WERI-Rb-1 (cell line): ENCODE data around the gene NPTX1.

Experiments used
- DNase-seq: peaks from one replicate; pipeline ENCODE4 v3.0.0-alpha.2; 2020
- H3K27ac ChIP-seq: fragments of 250-450 bp; sonication (Bioruptor Pico); 2 replicates; pipeline ENCODE4 v1.5.1; 2020; ENCODE audit warnings: mild to moderate bottlenecking, moderate library complexity
- H3K27me3 ChIP-seq: fragments of 250-450 bp; sonication (Bioruptor Pico); 2 replicates; pipeline ENCODE4 v1.5.1; 2021; ENCODE audit warnings: mild to moderate bottlenecking, low read depth, moderate library complexity; ENCODE audit not compliant: insufficient read depth, severe bottlenecking
- H3K36me3 ChIP-seq: fragments of 250-450 bp; sonication (Bioruptor Pico); 2 replicates; pipeline ENCODE4 v1.5.1; 2020; ENCODE audit warnings: mild to moderate bottlenecking, moderate library complexity
- H3K4me3 ChIP-seq: 2 replicates; pipeline ENCODE4 v1.5.1; 2011; ENCODE audit warnings: low read depth, mild to moderate bottlenecking, control low read depth, low read length
- H3K9me3 ChIP-seq: fragments of 250-450 bp; sonication (Bioruptor Pico); 2 replicates; pipeline ENCODE4 v1.5.1; 2021; ENCODE audit warnings: mild to moderate bottlenecking, moderate library complexity; ENCODE audit not compliant: severe bottlenecking
- CTCF ChIP-seq: IDR thresholded peaks from 2 replicates; pipeline ENCODE4 v1.5.1; 2011; ENCODE audit warnings: low read depth, mild to moderate bottlenecking, control low read depth, inconsistent platforms, low read length

The NPTX1 gene

GRCh38 chr17:80502578-80502877, 26.1 kb upstream of the NPTX1 start:
- TF ChIP-seq CTCF: no peak
- no peaks in the 10 kb centered on the region for H3K27me3 ChIP-seq
- H3K4me3 ChIP-seq: no peak overlapping the region
- H3K9me3 ChIP-seq: no peaks in the 10 kb centered on the region
- H3K27ac ChIP-seq: no peak overlapping the region
- no peak for DNase-seq
- H3K36me3 ChIP-seq: no peaks in the 10 kb centered on the region

- no peak for TF ChIP-seq CTCF
- Histone ChIP-seq H3K4me3 (no peak overlapping the region), H3K36me3 (no peaks in the 10 kb centered on the region), H3K27ac (no peak overlapping the region), H3K9me3 (no peaks in the 10 kb centered on the region), H3K27me3 (no peaks in the 10 kb centered on the region)
- no peak for DNase-seq
Observed at GRCh38 chr17:80501741-80502577, 25.6 kb upstream of the NPTX1 start.

GRCh38 chr17:80499961-80500665, 23.7 kb upstream of the NPTX1 start:
- Histone ChIP-seq H3K36me3 (no peaks in the 10 kb centered on the region), H3K27ac (peak overlapping the region; percentile 3; the same call in 1 of the 2 replicates), H3K9me3 (no peaks in the 10 kb centered on the region), H3K27me3 (no peaks in the 10 kb centered on the region), H3K4me3 (no peak overlapping the region)
- DNase-seq: no peak
- TF ChIP-seq CTCF: no peak

- Histone ChIP-seq H3K36me3 (no peaks in the 10 kb centered on the region), H3K27ac (no peak overlapping the region), H3K27me3 (no peaks in the 10 kb centered on the region), H3K4me3 (no peak overlapping the region), H3K9me3 (no peaks in the 10 kb centered on the region)
- no peak for TF ChIP-seq CTCF
- no peak for DNase-seq
Observed at GRCh38 chr17:80499560-80499959, 23.2 kb upstream of the NPTX1 start.

- TF ChIP-seq CTCF: no peak
- no peaks in the 10 kb centered on the region for H3K27me3 ChIP-seq
- DNase-seq: no peak
- no peak overlapping the region for H3K27ac ChIP-seq
- H3K9me3 ChIP-seq: no peaks in the 10 kb centered on the region
- H3K4me3 ChIP-seq: no peak overlapping the region
- no peaks in the 10 kb centered on the region for H3K36me3 ChIP-seq
Observed at GRCh38 chr17:80498920-80499410, 22.6 kb upstream of the NPTX1 start.
